Measurements from ENCODE around the gene MED15.
"Not testable (repeated sequence)": the region's sequence is repeated elsewhere in the genome, so short reads cannot be mapped to it uniquely, and the experiment has no call there.

MED15 gene

GRCh38 chr22:20606041-20606783, 98.8 kb downstream of the MED15 start:
- no peak for FAIRE-seq

GRCh38 chr22:20606784-20607128, 99.3 kb downstream of the MED15 start:
- no peak for FAIRE-seq

- FAIRE-seq, result no peak
Measured at GRCh38 chr22:20607157-20607907, 99.9 kb downstream of the MED15 start.

GRCh38 chr22:20610243-20610686, 102.9 kb downstream of the MED15 start:
- no peak for FAIRE-seq

- FAIRE-seq, result no peak
Measured at GRCh38 chr22:20610757-20611156, 103.3 kb downstream of the MED15 start.

GRCh38 chr22:20611418-20611817, 104.0 kb downstream of the MED15 start:
- FAIRE-seq, result no peak

- FAIRE-seq, result no peak
Measured at GRCh38 chr22:20613301-20613700, 105.9 kb downstream of the MED15 start.

GRCh38 chr22:20615021-20615420, 107.6 kb downstream of the MED15 start:
- FAIRE-seq, result no peak

- FAIRE-seq, result no peak
Measured at GRCh38 chr22:20615533-20616450, 108.4 kb downstream of the MED15 start.

GRCh38 chr22:20616451-20617043, 109.1 kb downstream of the MED15 start:
- FAIRE-seq, result no peak

GRCh38 chr22:20618488-20618887, 111.1 kb downstream of the MED15 start:
- no peak for FAIRE-seq

- FAIRE-seq, result no peak
Measured at GRCh38 chr22:20619045-20619892, 111.9 kb downstream of the MED15 start.

- FAIRE-seq, result not testable (repeated sequence)
Measured at GRCh38 chr22:20619893-20620194, 112.4 kb downstream of the MED15 start.

- no peak for FAIRE-seq
Measured at GRCh38 chr22:20621162-20621561, 113.8 kb downstream of the MED15 start.

GRCh38 chr22:20622650-20623339, 115.4 kb downstream of the MED15 start:
- no peak for FAIRE-seq

GRCh38 chr22:20624161-20624616, 116.8 kb downstream of the MED15 start:
- no peak for FAIRE-seq

- no peak for FAIRE-seq
Measured at GRCh38 chr22:20625270-20625669, 117.9 kb downstream of the MED15 start.

- FAIRE-seq, result no peak
Measured at GRCh38 chr22:20626811-20627210, 119.4 kb downstream of the MED15 start.

- FAIRE-seq, result no peak
Measured at GRCh38 chr22:20627432-20627831, 120.0 kb downstream of the MED15 start.

GRCh38 chr22:20628081-20628939, 120.9 kb downstream of the MED15 start:
- no peak for FAIRE-seq

Data from colon (tissue), 2 donors.